Measurements from ENCODE around the gene EXT2. TPM values are rescaled to one million over a fixed set of nuclear protein-coding genes. Genes with fewer than 3 reads are reported as not detected.
A peak's percentile ranks its signal among the peaks of the same experiment; 100 is the strongest.

Gene EXT2
- total RNA-seq, 1 experiment from 2014 or later, result 204 TPM

- DNase-seq (ENCODE audit: low spot score), result peak; percentile 44
These were observed 104.3 kb downstream of the EXT2 start for GRCh38 chr11:44199816-44200215.

- DNase-seq (ENCODE audit: low spot score), result no peak
These were observed 108.0 kb downstream of the EXT2 start for GRCh38 chr11:44203270-44204043.

DNA sequence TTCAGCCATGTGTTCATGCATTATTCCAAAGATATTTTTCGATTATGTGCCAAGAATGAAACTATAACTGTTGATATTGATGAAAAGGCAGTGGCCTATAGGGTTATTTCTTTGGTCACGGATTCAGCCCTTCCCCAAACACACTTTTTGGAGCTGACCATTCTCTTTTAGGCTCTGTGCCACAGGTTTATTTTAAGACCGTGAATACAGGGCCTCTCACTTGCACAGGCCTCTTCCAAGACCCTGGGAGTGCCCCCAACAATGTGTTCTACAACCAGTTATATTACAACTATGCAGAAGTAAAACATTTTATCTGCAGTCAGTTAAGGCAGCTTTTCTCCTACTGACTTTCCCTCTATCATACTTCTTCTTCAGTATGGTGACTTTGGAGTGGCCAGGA is 109.9 kb downstream of the EXT2 start:
- no peak for DNase-seq (ENCODE audit: low spot score)

- DNase-seq (ENCODE audit: low spot score), result no peak
These were observed 110.4 kb downstream of the EXT2 start for GRCh38 chr11:44205836-44206235.

DNA sequence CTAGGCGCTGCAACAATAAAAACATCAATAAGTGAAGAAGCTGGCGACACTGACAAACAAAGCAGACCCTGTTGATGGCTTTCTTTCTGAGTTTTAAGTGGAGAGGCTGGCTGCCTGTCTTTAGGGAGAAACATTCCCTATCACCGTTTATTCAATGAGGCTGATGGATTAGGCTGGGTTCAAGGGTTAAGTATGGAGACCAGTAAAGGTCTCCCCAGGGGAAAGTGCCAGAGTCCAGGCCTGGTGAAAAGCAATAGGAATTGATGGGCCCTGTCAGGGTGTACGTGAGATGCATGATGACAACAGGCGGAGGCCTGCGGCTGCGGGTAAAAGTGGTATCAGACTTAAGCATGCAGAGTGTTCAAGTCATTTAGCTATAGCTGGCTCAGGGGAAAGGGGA is 111.8 kb downstream of the EXT2 start:
- no peak for DNase-seq (ENCODE audit: low spot score)

- DNase-seq (ENCODE audit: low spot score), result no peak
These were observed 113.6 kb downstream of the EXT2 start for GRCh38 chr11:44208976-44209603.

- DNase-seq (ENCODE audit: low spot score), result no peak
These were observed 116.7 kb downstream of the EXT2 start for GRCh38 chr11:44212128-44212527.

DNA sequence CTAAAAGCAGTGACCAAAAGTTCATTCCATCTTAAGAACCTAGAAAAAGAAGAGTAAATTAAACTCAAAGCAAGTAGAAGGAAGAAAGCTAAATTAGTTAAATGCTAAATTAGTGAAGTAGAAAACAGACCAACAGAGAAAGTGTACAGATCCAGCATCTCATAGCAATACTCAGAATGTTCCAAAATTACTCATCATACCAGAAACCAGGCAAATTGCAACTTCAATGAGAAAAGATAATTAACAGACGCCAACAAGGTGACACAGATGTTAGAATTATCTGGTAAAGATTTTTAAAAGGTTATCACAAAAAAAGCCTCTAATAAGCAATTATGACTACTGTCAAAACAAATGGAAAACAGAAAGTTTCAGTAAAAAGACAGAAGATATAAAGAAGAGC is 117.7 kb downstream of the EXT2 start:
- no peak for DNase-seq (ENCODE audit: low spot score)

GRCh38 chr11:44217432-44217831 is 122.0 kb downstream of the EXT2 start:
- no peak for DNase-seq (ENCODE audit: low spot score)

DNA sequence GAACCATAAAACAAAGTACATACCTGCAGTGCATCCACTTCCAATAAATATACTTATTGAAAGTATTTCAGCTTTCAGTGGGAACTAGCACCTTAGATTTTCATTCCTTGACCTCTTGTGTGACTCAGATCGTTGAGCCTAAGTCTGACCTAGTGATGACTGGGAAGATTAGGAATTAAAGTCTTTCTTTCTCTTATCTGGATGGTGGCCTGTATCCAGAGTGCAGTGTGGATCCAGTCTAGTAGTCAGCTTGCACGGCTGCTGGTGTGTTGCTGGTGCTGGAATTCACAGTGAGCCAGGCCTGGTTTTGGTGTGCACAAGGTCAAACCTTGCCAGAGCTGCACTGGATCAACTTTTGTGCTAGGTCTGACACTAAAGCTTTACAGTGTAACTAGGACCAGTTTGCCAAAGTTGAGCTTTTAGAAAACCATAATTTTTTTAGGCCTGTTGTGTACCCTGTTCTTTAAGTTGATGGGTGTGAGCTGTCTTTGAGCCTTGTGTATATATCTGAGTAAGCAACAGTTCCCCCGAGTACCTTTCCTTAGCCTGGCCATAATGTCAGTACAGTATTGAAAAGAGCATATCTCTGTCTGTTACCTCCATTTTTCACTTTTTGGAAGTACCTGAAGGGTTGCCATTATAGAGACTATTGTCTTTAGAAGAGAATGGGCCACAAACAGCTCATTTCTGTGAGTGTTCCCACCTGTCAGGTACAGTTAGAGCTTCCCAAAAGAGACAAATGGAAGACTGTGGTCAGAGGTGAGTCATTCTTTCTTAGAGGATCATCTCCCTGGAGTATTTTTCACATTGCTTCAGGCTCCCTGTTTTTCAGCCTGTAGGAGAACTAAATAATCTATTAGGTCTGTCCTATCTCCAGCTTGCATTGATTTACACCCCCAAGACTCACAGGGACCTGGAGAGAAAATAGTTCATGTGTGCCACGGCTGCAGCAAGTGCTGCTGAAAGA is 124.6 kb downstream of the EXT2 start:
- no peak for DNase-seq (ENCODE audit: low spot score)

GRCh38 chr11:44221456-44221855 is 126.0 kb downstream of the EXT2 start:
- DNase-seq (ENCODE audit: low spot score), result no peak

- DNase-seq (ENCODE audit: low spot score), result no peak
These were observed 126.5 kb downstream of the EXT2 start for GRCh38 chr11:44221992-44222391.

GRCh38 chr11:44223238-44223637 is 127.8 kb downstream of the EXT2 start:
- no peak for DNase-seq (ENCODE audit: low spot score)

GRCh38 chr11:44224867-44225501 is 129.5 kb downstream of the EXT2 start:
- DNase-seq (ENCODE audit: low spot score), result no peak

GRCh38 chr11:44226490-44226889 is 131.0 kb downstream of the EXT2 start:
- DNase-seq (ENCODE audit: low spot score), result no peak

DNA sequence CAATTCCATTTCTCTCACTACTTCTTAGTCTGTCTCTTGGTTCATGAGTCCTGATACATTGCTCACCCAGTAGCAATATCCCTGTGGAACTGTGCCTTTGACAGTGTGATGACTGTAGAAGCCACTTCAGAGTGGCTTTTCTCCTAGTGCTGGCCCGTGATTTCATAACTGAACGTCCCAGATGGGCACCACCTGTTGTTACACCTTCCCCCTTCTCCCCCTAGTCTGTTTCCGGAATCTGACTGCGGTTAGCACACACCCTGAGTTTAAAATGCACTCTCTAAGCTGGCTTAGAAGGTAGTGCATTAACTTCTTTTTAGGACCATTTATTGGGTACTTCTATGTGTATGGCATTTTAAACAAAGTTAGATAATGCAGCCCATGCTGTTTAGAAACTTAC is 131.5 kb downstream of the EXT2 start:
- no peak for DNase-seq (ENCODE audit: low spot score)

DNA sequence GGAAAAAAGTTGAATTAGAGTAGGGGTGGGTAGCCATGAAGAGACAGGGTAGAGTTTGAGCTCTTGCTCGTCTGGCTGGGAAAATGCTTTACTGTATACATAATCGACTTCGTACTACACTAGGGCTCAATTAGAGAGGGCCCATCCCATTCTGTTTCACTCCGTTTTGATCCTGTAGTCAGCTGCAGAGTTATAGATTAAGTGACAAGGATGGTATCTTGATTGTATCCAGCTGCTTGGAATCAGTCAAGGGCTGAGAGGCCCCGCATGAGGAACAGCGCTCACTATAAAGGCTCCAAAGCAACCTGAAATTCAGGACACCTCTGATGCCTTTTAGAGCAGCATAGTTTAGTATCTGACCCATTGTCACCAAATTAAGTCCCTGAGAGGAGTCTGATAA is 132.9 kb downstream of the EXT2 start:
- DNase-seq (ENCODE audit: low spot score), result no peak

GRCh38 chr11:44229098-44229497 is 133.6 kb downstream of the EXT2 start:
- DNase-seq (ENCODE audit: low spot score), result no peak

- no peak for DNase-seq (ENCODE audit: low spot score)
These were observed 134.1 kb downstream of the EXT2 start for GRCh38 chr11:44229624-44230023.

- DNase-seq (ENCODE audit: low spot score), result no peak
These were observed 140.3 kb downstream of the EXT2 start for GRCh38 chr11:44235765-44236201.

DNA sequence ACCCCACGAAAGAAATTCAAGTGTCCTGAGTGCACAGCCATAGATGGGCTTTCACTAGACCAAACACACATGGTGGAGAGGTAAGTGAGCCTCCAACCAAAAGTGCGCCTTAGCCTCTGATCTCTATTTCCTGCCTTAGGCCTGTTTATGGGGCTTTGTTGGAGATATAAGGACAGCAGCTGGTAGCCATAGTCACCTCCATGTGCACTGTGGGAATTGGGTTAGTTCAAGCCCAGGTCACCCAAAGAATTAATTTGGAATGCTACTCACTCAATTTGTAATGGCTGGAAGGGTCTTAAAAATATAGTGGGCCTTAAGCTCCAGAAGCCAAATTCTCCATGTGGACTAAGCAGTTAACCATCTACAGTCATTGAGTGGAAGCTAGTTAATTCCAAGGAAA is 140.8 kb downstream of the EXT2 start:
- DNase-seq (ENCODE audit: low spot score), result no peak

DNA sequence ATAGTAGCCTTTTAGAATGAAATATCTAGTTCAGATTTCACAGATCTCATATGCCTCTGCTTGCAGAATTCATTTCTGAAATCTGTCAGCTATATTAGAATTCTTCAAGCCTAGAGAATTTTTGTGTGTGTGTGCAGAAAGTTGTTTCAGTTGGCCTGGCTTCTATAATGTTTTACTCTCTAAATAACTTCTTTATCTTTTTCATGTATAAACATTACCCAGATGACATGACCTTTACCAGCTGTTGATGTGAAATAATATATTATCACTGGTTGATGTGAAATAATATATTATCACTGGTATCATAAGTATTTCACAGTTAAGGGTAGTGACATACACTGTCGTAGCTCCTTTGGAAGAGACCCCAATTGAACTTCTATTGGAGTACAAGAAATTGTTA is 141.7 kb downstream of the EXT2 start:
- no peak for DNase-seq (ENCODE audit: low spot score)

Measured in H4 (cell line).